ENCODE measurements around the gene SMARCA5.

DNA sequence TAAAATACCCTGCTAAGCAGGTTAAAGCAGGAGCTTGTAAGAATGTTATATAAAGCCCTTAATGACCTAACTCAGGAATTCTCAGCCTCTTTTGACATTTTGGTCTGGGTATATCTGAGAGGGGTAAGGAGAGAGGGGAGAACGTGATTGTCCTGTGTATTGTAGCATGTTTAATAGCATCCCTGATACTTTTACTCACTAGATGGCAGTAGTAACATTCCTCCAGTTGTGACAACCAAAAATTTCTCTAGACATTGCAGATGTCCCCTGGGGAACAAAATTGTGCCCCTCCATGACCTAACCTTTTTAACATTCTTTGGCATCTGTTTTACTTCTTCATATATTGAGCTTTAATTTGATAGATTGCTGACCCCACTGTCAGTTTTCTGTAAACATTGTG is 17.9 kb downstream of the SMARCA5 start:
- TF ChIP-seq ZFP3 (CRISPR knock-in tag; IDR thresholded peaks at IDR 0.05) (no peak), ESRRG (CRISPR knock-in tag; IDR thresholded peaks at IDR 0.05) (no peak), ARNTL (CRISPR knock-in tag; IDR thresholded peaks at IDR 0.05; ENCODE audit: borderline replicate concordance, low read depth) (no peak), SNAI2 (CRISPR knock-in tag; IDR thresholded peaks at IDR 0.05) (no peak), OSR1 (CRISPR knock-in tag; IDR thresholded peaks at IDR 0.05) (no peak), RARB (CRISPR knock-in tag; IDR thresholded peaks at IDR 0.05) (no peak), TCF4 (CRISPR knock-in tag; IDR thresholded peaks at IDR 0.05; ENCODE audit: borderline replicate concordance) (no peak), ZFP30 (CRISPR knock-in tag; IDR thresholded peaks at IDR 0.05) (no peak), ZNF565 (CRISPR knock-in tag; conservative IDR thresholded peaks at IDR 0.05; ENCODE audit: low read depth) (no peak), TOX (CRISPR knock-in tag; IDR thresholded peaks at IDR 0.05; ENCODE audit: borderline replicate concordance) (no peak)
- TF ChIP-seq, protein P1, sequence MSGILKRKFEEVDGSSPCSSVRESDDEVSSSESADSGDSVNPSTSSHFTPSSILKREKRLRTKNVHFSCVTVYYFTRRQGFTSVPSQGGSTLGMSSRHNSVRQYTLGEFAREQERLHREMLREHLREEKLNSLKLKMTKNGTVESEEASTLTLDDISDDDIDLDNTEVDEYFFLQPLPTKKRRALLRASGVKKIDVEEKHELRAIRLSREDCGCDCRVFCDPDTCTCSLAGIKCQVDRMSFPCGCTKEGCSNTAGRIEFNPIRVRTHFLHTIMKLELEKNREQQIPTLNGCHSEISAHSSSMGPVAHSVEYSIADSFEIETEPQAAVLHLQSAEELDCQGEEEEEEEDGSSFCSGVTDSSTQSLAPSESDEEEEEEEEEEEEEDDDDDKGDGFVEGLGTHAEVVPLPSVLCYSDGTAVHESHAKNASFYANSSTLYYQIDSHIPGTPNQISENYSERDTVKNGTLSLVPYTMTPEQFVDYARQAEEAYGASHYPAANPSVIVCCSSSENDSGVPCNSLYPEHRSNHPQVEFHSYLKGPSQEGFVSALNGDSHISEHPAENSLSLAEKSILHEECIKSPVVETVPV (CRISPR knock-in tag; IDR thresholded peaks at IDR 0.05) = no peak
- TF ChIP-seq, protein P2, sequence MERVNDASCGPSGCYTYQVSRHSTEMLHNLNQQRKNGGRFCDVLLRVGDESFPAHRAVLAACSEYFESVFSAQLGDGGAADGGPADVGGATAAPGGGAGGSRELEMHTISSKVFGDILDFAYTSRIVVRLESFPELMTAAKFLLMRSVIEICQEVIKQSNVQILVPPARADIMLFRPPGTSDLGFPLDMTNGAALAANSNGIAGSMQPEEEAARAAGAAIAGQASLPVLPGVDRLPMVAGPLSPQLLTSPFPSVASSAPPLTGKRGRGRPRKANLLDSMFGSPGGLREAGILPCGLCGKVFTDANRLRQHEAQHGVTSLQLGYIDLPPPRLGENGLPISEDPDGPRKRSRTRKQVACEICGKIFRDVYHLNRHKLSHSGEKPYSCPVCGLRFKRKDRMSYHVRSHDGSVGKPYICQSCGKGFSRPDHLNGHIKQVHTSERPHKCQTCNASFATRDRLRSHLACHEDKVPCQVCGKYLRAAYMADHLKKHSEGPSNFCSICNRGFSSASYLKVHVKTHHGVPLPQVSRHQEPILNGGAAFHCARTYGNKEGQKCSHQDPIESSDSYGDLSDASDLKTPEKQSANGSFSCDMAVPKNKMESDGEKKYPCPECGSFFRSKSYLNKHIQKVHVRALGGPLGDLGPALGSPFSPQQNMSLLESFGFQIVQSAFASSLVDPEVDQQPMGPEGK (CRISPR knock-in tag; IDR thresholded peaks at IDR 0.05; ENCODE audit: borderline replicate concordance) = no peak
- TF ChIP-seq, protein P3, sequence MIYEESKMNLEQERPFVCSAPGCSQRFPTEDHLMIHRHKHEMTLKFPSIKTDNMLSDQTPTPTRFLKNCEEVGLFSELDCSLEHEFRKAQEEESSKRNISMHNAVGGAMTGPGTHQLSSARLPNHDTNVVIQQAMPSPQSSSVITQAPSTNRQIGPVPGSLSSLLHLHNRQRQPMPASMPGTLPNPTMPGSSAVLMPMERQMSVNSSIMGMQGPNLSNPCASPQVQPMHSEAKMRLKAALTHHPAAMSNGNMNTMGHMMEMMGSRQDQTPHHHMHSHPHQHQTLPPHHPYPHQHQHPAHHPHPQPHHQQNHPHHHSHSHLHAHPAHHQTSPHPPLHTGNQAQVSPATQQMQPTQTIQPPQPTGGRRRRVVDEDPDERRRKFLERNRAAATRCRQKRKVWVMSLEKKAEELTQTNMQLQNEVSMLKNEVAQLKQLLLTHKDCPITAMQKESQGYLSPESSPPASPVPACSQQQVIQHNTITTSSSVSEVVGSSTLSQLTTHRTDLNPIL (CRISPR knock-in tag; IDR thresholded peaks at IDR 0.05; ENCODE audit: low read depth) = no peak
- TF ChIP-seq, protein P4, sequence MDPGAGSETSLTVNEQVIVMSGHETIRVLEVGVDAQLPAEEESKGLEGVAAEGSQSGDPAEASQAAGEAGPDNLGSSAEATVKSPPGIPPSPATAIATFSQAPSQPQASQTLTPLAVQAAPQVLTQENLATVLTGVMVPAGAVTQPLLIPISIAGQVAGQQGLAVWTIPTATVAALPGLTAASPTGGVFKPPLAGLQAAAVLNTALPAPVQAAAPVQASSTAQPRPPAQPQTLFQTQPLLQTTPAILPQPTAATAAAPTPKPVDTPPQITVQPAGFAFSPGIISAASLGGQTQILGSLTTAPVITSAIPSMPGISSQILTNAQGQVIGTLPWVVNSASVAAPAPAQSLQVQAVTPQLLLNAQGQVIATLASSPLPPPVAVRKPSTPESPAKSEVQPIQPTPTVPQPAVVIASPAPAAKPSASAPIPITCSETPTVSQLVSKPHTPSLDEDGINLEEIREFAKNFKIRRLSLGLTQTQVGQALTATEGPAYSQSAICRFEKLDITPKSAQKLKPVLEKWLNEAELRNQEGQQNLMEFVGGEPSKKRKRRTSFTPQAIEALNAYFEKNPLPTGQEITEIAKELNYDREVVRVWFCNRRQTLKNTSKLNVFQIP (CRISPR knock-in tag; IDR thresholded peaks at IDR 0.05; ENCODE audit: borderline replicate concordance, low read depth) = no peak

Data from SK-N-SH treated with all-trans-retinoic acid at 6 μM for 48 hours (cell line).